SK-N-SH (cell line): ENCODE data around the gene GUCY1A1. TPM values are rescaled to one million over a fixed set of nuclear protein-coding genes. Genes with fewer than 3 reads are reported as not detected.
A peak's percentile ranks its signal among the peaks of the same experiment; 100 is the strongest.

ENCODE experiments used
- CTCF ChIA-PET: fragments of 300-600, 350-600 bp; formaldehyde crosslinking; extraction: SDS; loops from one replicate; lab custom pipeline; 2021; lab: Yijun Ruan, JAX
- POLR2A ChIA-PET: fragments of 350-600 bp; sonication (Branson Sonifier 250); formaldehyde crosslinking; extraction: SDS; loops from one replicate; lab custom pipeline; 2020; ENCODE audit warnings: antibody characterized with exemption, inconsistent platforms; lab: Yijun Ruan, JAX
- DNase-seq: peaks from one replicate; pipeline ENCODE4 v3.0.0; 2012
- H2AFZ ChIP-seq: fragments of 200-600 bp; sonication (generic); 2 replicates; pipeline ENCODE4 v1.8.1; 2016; ENCODE audit warnings: antibody characterized with exemption, mild to moderate bottlenecking, low read depth
- H3F3A ChIP-seq: fragments of 200-600 bp; sonication (generic); replicated peaks from 2 replicates; pipeline ENCODE3; 2016; ENCODE audit warnings: antibody characterized with exemption, mild to moderate bottlenecking; ENCODE audit not compliant: insufficient read depth
- H3K27ac ChIP-seq, 2 experiments: fragments of 200-500 bp in 1 of 2; fragments of 200-600 bp in 1 of 2; sonication (Bioruptor generic) in 1 of 2; sonication (generic), shearing (Covaris generic) in 1 of 2; 2 replicates each; pipeline versions ENCODE4 v1.5.1 to v1.6.1; 2014 to 2016; ENCODE audit warnings: low read depth in 2 of 2, inconsistent platforms in 1 of 2, low read length in 1 of 2, mild to moderate bottlenecking in 1 of 2, mixed read lengths in 1 of 2
- H3K27me3 ChIP-seq: fragments of 200-600 bp; sonication (generic), shearing (Covaris generic); 2 replicates; pipeline ENCODE4 v1.6.1; 2016; ENCODE audit warnings: mixed run types; ENCODE audit not compliant: insufficient read depth
- H3K36me3 ChIP-seq, 2 experiments: fragments of 200-500 bp in 1 of 2; fragments of 200-600 bp in 1 of 2; sonication (Bioruptor generic) in 1 of 2; sonication (generic) in 1 of 2; replicated peaks in 1 of 2; 2 replicates each; pipeline versions ENCODE3 to v1.5.1; 2014 to 2016; ENCODE audit warnings: low read length in 1 of 2, mild to moderate bottlenecking in 1 of 2; ENCODE audit not compliant: insufficient read depth in 2 of 2, control insufficient read depth in 1 of 2
- H3K4me1 ChIP-seq, 2 experiments: fragments of 200-500 bp in 1 of 2; fragments of 200-600 bp in 1 of 2; sonication (Bioruptor generic) in 1 of 2; sonication (generic), shearing (Covaris generic) in 1 of 2; 2 replicates each; pipeline versions ENCODE4 v1.5.1 to v1.6.1; 2014 to 2016; ENCODE audit warnings: low read depth in 1 of 2, low read length in 1 of 2, mixed run types in 1 of 2; ENCODE audit not compliant: insufficient read depth in 2 of 2, control insufficient read depth in 1 of 2
- H3K4me2 ChIP-seq: fragments of 200-600 bp; sonication (generic), shearing (Covaris generic); 2 replicates; pipeline ENCODE4 v1.6.1; 2017; ENCODE audit warnings: mixed run types
- H3K4me3 ChIP-seq, 2 experiments: fragments of 200-500 bp in 1 of 2; fragments of 200-600 bp in 1 of 2; sonication (Bioruptor generic) in 1 of 2; sonication (generic), shearing (Covaris generic) in 1 of 2; 2 replicates each; pipeline versions ENCODE4 v1.5.1 to v1.8.1; 2014 to 2016; ENCODE audit warnings: low read depth in 2 of 2, inconsistent platforms in 1 of 2, low read length in 1 of 2, mild to moderate bottlenecking in 1 of 2, mixed read lengths in 1 of 2, moderate library complexity in 1 of 2
- H3K79me2 ChIP-seq: fragments of 200-600 bp; sonication (generic); 2 replicates; pipeline ENCODE4 v1.8.1; 2017; ENCODE audit warnings: mild to moderate bottlenecking; ENCODE audit not compliant: insufficient read depth
- H3K9ac ChIP-seq: fragments of 200-600 bp; sonication (generic); 2 replicates; pipeline ENCODE4 v1.6.1; 2017; ENCODE audit warnings: mixed run types
- H3K9me2 ChIP-seq: fragments of 200-600 bp; sonication (generic); 2 replicates; pipeline ENCODE4 v1.6.1; 2017; ENCODE audit warnings: mixed run types
- H3K9me3 ChIP-seq: fragments of 200-600 bp; sonication (generic); 2 replicates; pipeline ENCODE4 v1.6.1; 2017; ENCODE audit warnings: mixed run types, mild to moderate bottlenecking, moderate library complexity
- H4K20me1 ChIP-seq: fragments of 200-600 bp; sonication (generic); 2 replicates; pipeline ENCODE4 v1.6.1; 2017; ENCODE audit warnings: mild to moderate bottlenecking, mixed run types; ENCODE audit not compliant: insufficient read depth
- EZH2phosphoT487 ChIP-seq: fragments of 200-600 bp; sonication (generic); IDR thresholded peaks from 2 replicates; pipeline ENCODE4 v1.6.1; 2017; ENCODE audit warnings: low read depth, mixed run types, mild to moderate bottlenecking, antibody characterized with exemption, moderate library complexity, borderline replicate concordance
- MEF2A ChIP-seq: IDR thresholded peaks from 2 replicates; pipeline ENCODE4 v1.4.0; 2012; ENCODE audit warnings: low read depth, borderline replicate concordance
- NFIC ChIP-seq: IDR thresholded peaks from 2 replicates; pipeline ENCODE4 v1.4.0; 2012; ENCODE audit warnings: borderline replicate concordance
- NRF1 ChIP-seq: IDR thresholded peaks from 2 replicates; pipeline ENCODE4 v1.6.1; 2012; ENCODE audit warnings: low read depth, mild to moderate bottlenecking, low read length
- POLR2AphosphoS5 ChIP-seq: IDR thresholded peaks from 2 replicates; pipeline ENCODE4 v1.6.1; 2012; ENCODE audit warnings: low read depth, low read length
- RXRA ChIP-seq: IDR thresholded peaks from 2 replicates; pipeline ENCODE4 v1.4.0; 2012; ENCODE audit warnings: low read depth, mild to moderate bottlenecking, borderline replicate concordance
- TAF1 ChIP-seq: IDR thresholded peaks from 2 replicates; pipeline ENCODE4 v1.6.1; 2012; ENCODE audit warnings: low read depth, mild to moderate bottlenecking, low read length, moderate library complexity, borderline replicate concordance
- YY1 ChIP-seq: IDR thresholded peaks from 2 replicates; pipeline ENCODE4 v1.4.0; 2012; ENCODE audit warnings: low read depth, mild to moderate bottlenecking
- WGBS: methylation state at CpG from one replicate; pipeline ENCODE4 v1.1.6; 2017; ENCODE audit warnings: low lambda C conversion rate; 5-methylcytosine and 5-hydroxymethylcytosine counted together
- polyA plus RNA-seq, 3 experiments: library from polyadenylated mRNA; depleted of rRNA; stranded (reverse); fragments of >200 nt; gene quantifications; 2 replicates each; pipeline ENCODE4 v1.2.3, GENCODE V29; 2012
- TF ChIP-seq, protein P1 (sequence below): IDR thresholded peaks from 2 replicates; pipeline ENCODE4; 2012
- TF ChIP-seq, protein P2 (sequence below): IDR thresholded peaks from 2 replicates; pipeline ENCODE4 v1.4.0; 2012; ENCODE audit warnings: low read depth
- TF ChIP-seq, protein P3 (sequence below): IDR thresholded peaks from 2 replicates; pipeline ENCODE4 v1.4.0; 2012; ENCODE audit warnings: low read depth, borderline replicate concordance
- TF ChIP-seq, protein P4 (sequence below): fragments of 150-350 bp; IDR thresholded peaks from 2 replicates; pipeline ENCODE4 v1.6.1; 2016; ENCODE audit warnings: mild to moderate bottlenecking, low read depth, low read length
- TF ChIP-seq, protein P5 (sequence below): fragments of 150-350 bp; IDR thresholded peaks from 2 replicates; pipeline ENCODE4 v1.6.1; 2017; ENCODE audit warnings: antibody characterized with exemption, low read length, low read depth, borderline replicate concordance

The GUCY1A1 gene
- polyA plus RNA-seq, 1 of the 3 experiments (the other 2 are of a cell fraction): 0.03 TPM

DNA sequence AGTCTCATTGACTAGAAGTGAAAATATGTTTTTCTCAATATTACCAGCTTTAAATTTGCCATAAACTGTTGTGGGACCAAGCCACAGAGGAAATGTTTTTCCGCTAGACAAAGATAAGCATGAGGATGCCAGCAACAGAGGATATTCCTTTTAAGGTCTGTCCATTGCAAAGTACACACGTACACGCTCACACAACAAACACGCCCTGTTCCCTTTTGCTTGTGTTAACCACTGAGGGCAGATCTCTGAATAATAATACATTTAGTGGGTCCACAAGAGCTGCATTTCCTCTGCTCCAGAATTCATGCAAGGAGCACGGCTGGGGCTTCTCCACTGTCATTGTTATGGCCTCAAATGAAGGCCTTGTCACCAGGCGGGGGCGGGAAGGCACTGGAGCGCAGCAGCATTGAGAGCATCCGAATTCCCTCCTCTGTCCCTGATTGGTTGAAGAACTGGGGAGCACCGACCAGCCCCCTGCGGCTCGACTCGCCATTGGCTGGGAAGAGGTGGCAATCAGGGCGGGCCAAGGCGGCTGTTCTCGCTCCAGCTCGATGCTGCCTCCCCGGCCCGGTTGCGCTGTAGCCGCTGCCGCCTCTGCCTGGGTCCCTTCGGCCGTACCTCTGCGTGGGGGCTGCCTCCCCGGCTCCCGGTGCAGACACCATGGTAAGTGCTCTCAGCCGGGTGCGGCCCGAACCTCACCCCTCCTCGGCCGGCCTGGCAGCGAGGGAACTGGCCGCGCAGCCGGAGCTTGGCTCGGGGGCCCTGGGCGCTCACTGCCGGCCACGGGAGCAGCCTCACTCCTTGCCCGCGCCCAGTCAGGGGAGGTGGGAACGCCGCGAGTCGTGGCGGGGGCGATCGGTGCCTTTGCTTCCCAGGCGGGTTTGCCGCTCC lies 92.1 kb downstream of the GUCY1A1 start, which contains the start of gene GUCY1B1 (continued):
- TF ChIP-seq EZH2phosphoT487: no peak
- no peak for TF ChIP-seq POLR2AphosphoS5
- no peak for TF ChIP-seq MEF2A
- TF ChIP-seq, protein P1, sequence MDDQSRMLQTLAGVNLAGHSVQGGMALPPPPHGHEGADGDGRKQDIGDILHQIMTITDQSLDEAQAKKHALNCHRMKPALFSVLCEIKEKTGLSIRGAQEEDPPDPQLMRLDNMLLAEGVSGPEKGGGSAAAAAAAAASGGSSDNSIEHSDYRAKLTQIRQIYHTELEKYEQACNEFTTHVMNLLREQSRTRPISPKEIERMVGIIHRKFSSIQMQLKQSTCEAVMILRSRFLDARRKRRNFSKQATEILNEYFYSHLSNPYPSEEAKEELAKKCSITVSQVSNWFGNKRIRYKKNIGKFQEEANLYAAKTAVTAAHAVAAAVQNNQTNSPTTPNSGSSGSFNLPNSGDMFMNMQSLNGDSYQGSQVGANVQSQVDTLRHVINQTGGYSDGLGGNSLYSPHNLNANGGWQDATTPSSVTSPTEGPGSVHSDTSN: peak; percentile 97
- TF ChIP-seq, protein P2, sequence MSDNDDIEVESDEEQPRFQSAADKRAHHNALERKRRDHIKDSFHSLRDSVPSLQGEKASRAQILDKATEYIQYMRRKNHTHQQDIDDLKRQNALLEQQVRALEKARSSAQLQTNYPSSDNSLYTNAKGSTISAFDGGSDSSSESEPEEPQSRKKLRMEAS: peak; percentile 97
- no peak for TF ChIP-seq TAF1
- no peak for TF ChIP-seq RXRA
- TF ChIP-seq, protein P3, sequence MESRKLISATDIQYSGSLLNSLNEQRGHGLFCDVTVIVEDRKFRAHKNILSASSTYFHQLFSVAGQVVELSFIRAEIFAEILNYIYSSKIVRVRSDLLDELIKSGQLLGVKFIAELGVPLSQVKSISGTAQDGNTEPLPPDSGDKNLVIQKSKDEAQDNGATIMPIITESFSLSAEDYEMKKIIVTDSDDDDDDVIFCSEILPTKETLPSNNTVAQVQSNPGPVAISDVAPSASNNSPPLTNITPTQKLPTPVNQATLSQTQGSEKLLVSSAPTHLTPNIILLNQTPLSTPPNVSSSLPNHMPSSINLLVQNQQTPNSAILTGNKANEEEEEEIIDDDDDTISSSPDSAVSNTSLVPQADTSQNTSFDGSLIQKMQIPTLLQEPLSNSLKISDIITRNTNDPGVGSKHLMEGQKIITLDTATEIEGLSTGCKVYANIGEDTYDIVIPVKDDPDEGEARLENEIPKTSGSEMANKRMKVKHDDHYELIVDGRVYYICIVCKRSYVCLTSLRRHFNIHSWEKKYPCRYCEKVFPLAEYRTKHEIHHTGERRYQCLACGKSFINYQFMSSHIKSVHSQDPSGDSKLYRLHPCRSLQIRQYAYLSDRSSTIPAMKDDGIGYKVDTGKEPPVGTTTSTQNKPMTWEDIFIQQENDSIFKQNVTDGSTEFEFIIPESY: no peak
- TF ChIP-seq YY1: no peak
- TF ChIP-seq NRF1: 0 out of 2 replicates have a peak, but pooled peaks have one; percentile 16
- no peak for TF ChIP-seq NFIC
- TF ChIP-seq, protein P4, sequence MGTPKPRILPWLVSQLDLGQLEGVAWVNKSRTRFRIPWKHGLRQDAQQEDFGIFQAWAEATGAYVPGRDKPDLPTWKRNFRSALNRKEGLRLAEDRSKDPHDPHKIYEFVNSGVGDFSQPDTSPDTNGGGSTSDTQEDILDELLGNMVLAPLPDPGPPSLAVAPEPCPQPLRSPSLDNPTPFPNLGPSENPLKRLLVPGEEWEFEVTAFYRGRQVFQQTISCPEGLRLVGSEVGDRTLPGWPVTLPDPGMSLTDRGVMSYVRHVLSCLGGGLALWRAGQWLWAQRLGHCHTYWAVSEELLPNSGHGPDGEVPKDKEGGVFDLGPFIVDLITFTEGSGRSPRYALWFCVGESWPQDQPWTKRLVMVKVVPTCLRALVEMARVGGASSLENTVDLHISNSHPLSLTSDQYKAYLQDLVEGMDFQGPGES: peak; percentile 60

DNA sequence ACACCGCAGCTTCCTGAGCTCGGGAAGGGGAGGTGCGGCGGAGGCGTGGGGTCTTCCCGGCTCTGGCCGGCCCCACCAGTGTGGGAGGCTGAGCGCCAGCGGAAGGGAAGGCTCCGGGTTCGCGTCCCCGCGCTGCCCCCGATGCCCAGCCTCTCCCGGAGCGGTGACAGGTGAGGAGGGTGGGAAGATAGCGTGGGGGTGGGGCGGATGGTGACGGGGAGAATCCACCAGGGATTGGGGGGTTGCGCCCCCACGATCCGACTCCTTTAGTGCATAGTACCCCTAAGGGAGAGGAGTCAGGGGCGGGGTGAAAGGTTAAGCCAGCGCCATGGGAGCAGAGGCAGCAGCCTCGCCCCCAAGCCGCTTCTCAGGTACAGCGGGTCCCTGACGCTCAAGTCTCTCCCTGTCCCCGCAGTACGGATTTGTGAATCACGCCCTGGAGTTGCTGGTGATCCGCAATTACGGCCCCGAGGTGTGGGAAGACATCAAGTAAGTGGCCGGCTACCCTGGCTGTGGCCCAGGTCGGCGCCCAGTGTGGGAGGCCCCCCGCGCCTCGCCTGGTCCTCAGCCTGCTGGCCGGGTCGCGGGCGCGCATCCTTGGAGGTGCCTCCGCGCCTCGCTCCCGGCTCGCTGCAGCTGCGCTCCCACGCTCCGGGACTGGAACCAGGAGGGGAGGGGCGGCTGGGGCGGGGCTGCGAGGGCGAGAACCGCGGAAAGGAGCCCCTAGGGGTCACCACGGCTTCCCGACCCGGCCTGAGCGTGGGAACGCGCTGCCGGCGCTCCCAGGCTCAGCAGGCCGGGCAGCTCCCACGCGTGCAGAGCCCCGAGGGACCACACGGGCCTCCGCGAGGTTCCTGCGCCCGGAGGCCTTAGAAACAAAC lies 93.0 kb downstream of the GUCY1A1 start:
- peak; percentile 84 for DNase-seq
- TF ChIP-seq, protein P1: no peak
- TF ChIP-seq, protein P5, sequence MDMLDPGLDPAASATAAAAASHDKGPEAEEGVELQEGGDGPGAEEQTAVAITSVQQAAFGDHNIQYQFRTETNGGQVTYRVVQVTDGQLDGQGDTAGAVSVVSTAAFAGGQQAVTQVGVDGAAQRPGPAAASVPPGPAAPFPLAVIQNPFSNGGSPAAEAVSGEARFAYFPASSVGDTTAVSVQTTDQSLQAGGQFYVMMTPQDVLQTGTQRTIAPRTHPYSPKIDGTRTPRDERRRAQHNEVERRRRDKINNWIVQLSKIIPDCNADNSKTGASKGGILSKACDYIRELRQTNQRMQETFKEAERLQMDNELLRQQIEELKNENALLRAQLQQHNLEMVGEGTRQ: no peak
- Histone ChIP-seq H3K27ac (peak overlapping the region in 1 of 2 experiments; percentile 72; a peak in 2 of 4 replicates), H3K79me2 (no peaks in the 10 kb centered on the region), H3K27me3 (no peaks in the 10 kb centered on the region), H3K9me2 (no peaks in the 10 kb centered on the region), H3K9ac (peak overlapping the region; percentile 16; the same call in 1 of the 2 replicates), H2AFZ (peak overlapping the region; percentile 76; the same call in 1 of the 2 replicates), H3K36me3 (no peaks in the 10 kb centered on the region), H3F3A (no peaks in the 10 kb centered on the region), H3K4me3 (peak overlapping the region; percentile 64 to 67), H3K4me1 (peaks cover 0 to 3% of the 10 kb centered on the region in 2 experiments; a peak in 1 of 4 replicates), H3K4me2 (peak overlapping the region; percentile 90), H3K9me3 (no peaks in the 10 kb centered on the region), H4K20me1 (no peaks in the 10 kb centered on the region)
- CTCF ChIA-PET: interaction anchor here (0.7 to 3.0 kb wide), 15 partner anchors 11 to 884 kb away, joined by 3 to 15 read pairs (median 4); no protein-coding TSS in a partner anchor
- WGBS: 8% methylated on average over 26 of the region's 77 CpGs
- POLR2A ChIA-PET: no interaction called here
